Adrenal gland (tissue), 12 donors: Measurements from ENCODE around the gene UBR3. TPM values are rescaled to one million over a fixed set of nuclear protein-coding genes. Genes with fewer than 3 reads are reported as not detected.
"Not testable (repeated sequence)": the region's sequence is repeated elsewhere in the genome, so short reads cannot be mapped to it uniquely, and the experiment has no call there.

Source experiments
- DNase-seq, 7 donors: peaks; one replicate each; pipeline ENCODE4 v3.0.0-alpha.2; 2019 to 2020
- H3K27ac ChIP-seq, 5 donors: fragments of 200-600 bp; sonication (generic) in 4 of 5; 1 replicate in 3 of 5; 2 replicates in 2 of 5; pipeline versions ENCODE4 v1.5.1 to v1.8.0; 2016 to 2020; ENCODE audit warnings: mild to moderate bottlenecking in 1 of 5
- H3K27me3 ChIP-seq: fragments of 200-600 bp; 2 replicates; pipeline ENCODE4 v1.8.0; 2021
- H3K36me3 ChIP-seq, 2 donors: fragments of 200-600 bp; replicated peaks in 1 of 2; 1 replicate in 1 of 2; 2 replicates in 1 of 2; pipeline versions ENCODE4 v1.5.1 to v1.8.0; 2018 to 2022
- H3K4me1 ChIP-seq, 2 donors: fragments of 200-600 bp; replicated peaks in 1 of 2; 1 replicate in 1 of 2; 2 replicates in 1 of 2; pipeline versions ENCODE4 v1.5.1 to v1.8.0; 2018 to 2021
- H3K4me3 ChIP-seq, 4 donors: fragments of 200-600 bp; sonication (generic) in 3 of 4; one replicate each; pipeline ENCODE4 v1.5.1; 2016 to 2018
- H3K9me3 ChIP-seq, 3 donors: fragments of 200-600 bp; sonication (generic) in 1 of 3; replicated peaks in 1 of 3; 1 replicate in 2 of 3; 2 replicates in 1 of 3; pipeline versions ENCODE4 v1.5.1 to v1.8.0; 2016 to 2021
- POLR2A ChIP-seq, 2 donors: fragments of 450-650 bp; IDR thresholded peaks; one replicate each; pipeline ENCODE4 v1.6.1; 2017; ENCODE audit warnings: antibody characterized with exemption in 2 of 2, mild to moderate bottlenecking in 2 of 2, moderate library complexity in 1 of 2
- WGBS, 4 donors: extraction: QIAGEN DNeasy Blood & Tissue Kit in 2 of 4; methylation state at CpG; one replicate each; pipeline versions ENCODE4 v1.1.5 to v1.1.7; 2013 to 2017; 5-methylcytosine and 5-hydroxymethylcytosine counted together
- intact Hi-C, 2 donors: fragments of 100-400 bp; cut with DNase I; formaldehyde crosslinking; loops; one replicate each; pipeline versions ENCODE4 v1.14.1 to v1.15.0; 2022 to 2023
- polyA plus RNA-seq, 3 donors: library from polyadenylated mRNA; stranded (reverse); fragments of 200-250 nt in 2 of 3; fragments of 350-450 nt in 1 of 3; fragmentation: Illumina TruSeq in 1 of 3; extraction: RNeasy Lipid Tissue Mini Kit (QIAGEN cat#74804) in 1 of 3; gene quantifications; one replicate each; pipeline ENCODE4 v1.2.3, GENCODE V29; 2013 to 2014
- total RNA-seq, 9 donors: library from RNA; depleted of rRNA in 4 of 9; stranded (reverse); fragments of >200 nt in 4 of 9; fragments of 120-200 nt in 1 of 9; fragmentation: NEBNext Ultra II Directional in 1 of 9; extraction: Animal tissue kit (Norgen Biotek cat#: 25700) in 1 of 9; gene quantifications; one replicate each; pipeline versions ENCODE4 v1.1.0 to v1.2.4, GENCODE V29; 2013 to 2023
- TF ChIP-seq, protein P1 (sequence below), 6 experiments: fragments of 450-650 bp in 4 of 6; fragments of 200-600 bp in 2 of 6; sonication (generic) in 1 of 6; IDR thresholded peaks; 1 replicate in 5 of 6; 2 replicates in 1 of 6; pipeline versions ENCODE4 v1.5.1 to v1.8.0; 2016 to 2021; ENCODE audit warnings: antibody characterized with exemption in 6 of 6, mild to moderate bottlenecking in 2 of 6, moderate library complexity in 1 of 6
- donor health status: healthy with polysubstance abuse.
- donor health status: Bipolar disorder and iron deficiency.
- donor health status: DM: yes; HTN: yes; CAD: no.
- donor health status: DM: no; HTN: no; CAD: no.
- donor health status: DM: no; HTN: no; CAD: no.
- donor health status: DM: yes; HTN: yes; CAD: no.

The UBR3 gene
- total and polyA plus RNA-seq, 12 donors, result 25.5 to 85.7 (median 62.8) TPM

- peaks cover 0 to 29% of the 10 kb centered on the region in 2 donors for H3K36me3 ChIP-seq
- no peak for DNase-seq
- H3K4me3 ChIP-seq, result no peak overlapping the region
- no peaks in the 10 kb centered on the region for H3K9me3 ChIP-seq
- H3K27ac ChIP-seq, result no peak overlapping the region
- no peak for TF ChIP-seq POLR2A (IDR thresholded peaks at IDR 0.05)
- TF ChIP-seq, protein P1, sequence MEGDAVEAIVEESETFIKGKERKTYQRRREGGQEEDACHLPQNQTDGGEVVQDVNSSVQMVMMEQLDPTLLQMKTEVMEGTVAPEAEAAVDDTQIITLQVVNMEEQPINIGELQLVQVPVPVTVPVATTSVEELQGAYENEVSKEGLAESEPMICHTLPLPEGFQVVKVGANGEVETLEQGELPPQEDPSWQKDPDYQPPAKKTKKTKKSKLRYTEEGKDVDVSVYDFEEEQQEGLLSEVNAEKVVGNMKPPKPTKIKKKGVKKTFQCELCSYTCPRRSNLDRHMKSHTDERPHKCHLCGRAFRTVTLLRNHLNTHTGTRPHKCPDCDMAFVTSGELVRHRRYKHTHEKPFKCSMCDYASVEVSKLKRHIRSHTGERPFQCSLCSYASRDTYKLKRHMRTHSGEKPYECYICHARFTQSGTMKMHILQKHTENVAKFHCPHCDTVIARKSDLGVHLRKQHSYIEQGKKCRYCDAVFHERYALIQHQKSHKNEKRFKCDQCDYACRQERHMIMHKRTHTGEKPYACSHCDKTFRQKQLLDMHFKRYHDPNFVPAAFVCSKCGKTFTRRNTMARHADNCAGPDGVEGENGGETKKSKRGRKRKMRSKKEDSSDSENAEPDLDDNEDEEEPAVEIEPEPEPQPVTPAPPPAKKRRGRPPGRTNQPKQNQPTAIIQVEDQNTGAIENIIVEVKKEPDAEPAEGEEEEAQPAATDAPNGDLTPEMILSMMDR (IDR thresholded peaks at IDR 0.05), result no peak
- H3K4me1 ChIP-seq, result peaks cover 0 to 18% of the 10 kb centered on the region in 2 donors
- H3K27me3 ChIP-seq, result no peaks in the 10 kb centered on the region
- intact Hi-C loops, result no loop called here
Observed at GRCh38 chr2:169818241-169818640, 9.0 kb upstream of the UBR3 start.

DNA sequence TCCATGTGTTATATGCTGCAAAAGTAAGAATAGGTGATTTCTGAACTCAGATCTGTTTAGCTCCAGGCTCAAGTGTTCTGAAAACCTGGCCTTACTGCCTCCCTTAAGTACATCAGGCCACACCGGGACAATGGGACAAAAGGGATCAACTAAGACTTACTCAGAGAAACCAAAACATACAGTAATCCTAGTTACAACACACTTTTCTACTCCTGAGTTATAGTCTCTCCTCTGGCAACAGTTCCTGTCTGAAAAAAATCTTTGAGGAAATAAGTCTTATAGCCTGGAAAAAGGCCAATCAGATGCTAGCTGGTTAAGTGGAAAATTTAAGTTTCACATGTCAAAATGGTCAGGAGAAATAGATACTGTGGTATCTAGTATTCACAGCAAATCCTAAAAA, 8.1 kb upstream of the UBR3 start:
- Histone ChIP-seq H3K36me3 (peaks cover 0 to 21% of the 10 kb centered on the region in 2 donors), H3K27me3 (no peaks in the 10 kb centered on the region), H3K4me3 (no peak overlapping the region), H3K4me1 (peaks cover 3 to 26% of the 10 kb centered on the region in 2 donors), H3K27ac (no peak overlapping the region), H3K9me3 (no peaks in the 10 kb centered on the region)
- TF ChIP-seq, protein P1 (IDR thresholded peaks at IDR 0.05), result no peak
- no peak for TF ChIP-seq POLR2A (IDR thresholded peaks at IDR 0.05)
- intact Hi-C loops, result no loop called here
- no peak for DNase-seq
- WGBS, 4 donors, result 84 to 92% (median 86%) methylated on average over 1 of the region's 1 CpG

DNA sequence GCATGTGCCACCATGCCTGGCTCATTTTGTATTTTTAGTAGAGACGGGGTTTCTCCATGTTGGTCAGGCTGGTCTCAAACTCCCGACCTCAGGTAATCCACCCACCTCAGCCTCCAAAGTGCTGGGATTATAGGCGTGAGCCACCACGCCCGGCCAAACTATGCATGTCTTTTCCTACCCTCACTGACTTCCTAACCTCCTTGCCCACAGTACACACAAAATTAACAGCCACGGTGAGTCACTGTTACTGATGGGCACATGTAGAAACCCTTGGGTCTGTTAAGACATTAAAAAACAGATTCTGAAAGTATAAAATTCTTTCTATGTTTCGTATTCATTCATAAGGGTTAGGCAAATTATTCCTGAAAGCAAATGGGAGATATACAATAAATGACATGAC, 7.2 kb upstream of the UBR3 start:
- not testable (repeated sequence) for H3K9me3 ChIP-seq, H3K27ac ChIP-seq, DNase-seq, H3K27me3 ChIP-seq, H3K4me3 ChIP-seq
- intact Hi-C loops, result loop anchor here (10.0 kb wide), 2 partner anchors 65 to 105 kb away; no protein-coding TSS in a partner anchor
- WGBS, 4 donors, result 85 to 92% (median 90%) methylated on average over 7 of the region's 7 CpGs
- Histone ChIP-seq H3K36me3 (peaks cover 0 to 15% of the 10 kb centered on the region in 2 donors), H3K4me1 (peaks cover 3 to 27% of the 10 kb centered on the region in 2 donors)

DNA sequence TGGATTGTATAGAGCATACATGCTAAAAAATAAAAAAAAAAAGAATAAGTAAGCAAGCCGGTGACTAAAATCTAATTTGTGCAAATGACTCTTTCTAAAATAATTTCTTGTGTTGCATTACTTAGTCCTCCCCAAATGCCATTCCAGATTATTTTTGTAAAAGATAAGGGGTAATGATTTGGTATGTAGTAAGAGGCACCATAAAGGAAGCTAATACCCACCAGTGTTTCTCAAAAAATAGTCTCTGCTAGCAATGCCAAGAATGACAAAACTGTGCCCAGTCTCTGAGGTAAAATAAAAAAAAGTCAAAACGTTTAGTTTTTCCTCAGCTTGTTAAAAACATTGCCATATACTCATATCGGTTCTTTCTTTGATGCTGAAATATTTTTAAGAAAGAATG, 5.2 kb upstream of the UBR3 start:
- no peak for DNase-seq
- H3K4me3 ChIP-seq, result no peak overlapping the region
- peaks cover 3 to 32% of the 10 kb centered on the region in 2 donors for H3K4me1 ChIP-seq
- no peaks in the 10 kb centered on the region for H3K9me3 ChIP-seq
- no peak for TF ChIP-seq POLR2A (IDR thresholded peaks at IDR 0.05)
- H3K27me3 ChIP-seq, result no peaks in the 10 kb centered on the region
- no peak overlapping the region for H3K27ac ChIP-seq
- intact Hi-C loops, result loop anchor here (10.0 kb wide), 2 partner anchors 63 to 103 kb away; no protein-coding TSS in a partner anchor
- 69 to 74% (median 72%) methylated on average over 3 of the region's 3 CpGs for WGBS, 4 donors
- peaks cover 0 to 3% of the 10 kb centered on the region in 2 donors for H3K36me3 ChIP-seq

DNA sequence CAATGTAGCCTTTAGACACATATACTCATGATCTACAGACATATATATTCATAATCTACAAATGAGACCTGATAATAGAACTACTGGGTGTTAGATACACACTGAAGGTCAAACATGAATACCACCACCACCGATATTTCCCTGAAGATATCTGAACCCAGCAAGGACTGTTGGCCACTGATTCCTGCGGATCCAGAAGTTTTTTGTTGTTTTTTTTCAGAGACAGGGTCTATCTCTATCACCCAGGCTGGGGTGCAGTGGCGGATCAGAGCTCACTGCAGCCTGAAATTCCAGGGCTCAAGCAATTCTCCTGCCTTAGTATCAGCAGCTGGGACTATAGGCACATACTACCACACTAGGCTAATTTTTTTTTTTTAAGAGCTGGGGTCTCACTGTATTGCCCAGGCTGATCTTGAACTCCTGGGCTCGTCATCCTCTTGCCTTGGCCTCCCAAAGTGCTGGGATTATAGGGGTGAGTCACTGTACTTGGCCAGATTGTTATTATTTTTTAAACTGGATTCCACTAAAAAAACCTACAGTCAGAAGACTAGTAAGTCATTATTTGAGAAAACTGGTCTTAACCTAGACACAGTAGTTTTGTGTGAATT, 4.4 kb upstream of the UBR3 start:
- Histone ChIP-seq H3K9me3 (no peaks in the 10 kb centered on the region), H3K27ac (no peak overlapping the region), H3K36me3 (peaks cover 0 to under 1% of the 10 kb centered on the region in 2 donors), H3K27me3 (no peaks in the 10 kb centered on the region), H3K4me3 (peak overlapping the region in 1 of 4 donors; percentile 68), H3K4me1 (peaks cover 3 to 33% of the 10 kb centered on the region in 2 donors)
- 78 to 84% (median 81%) methylated on average over 4 of the region's 4 CpGs for WGBS, 4 donors
- intact Hi-C loops, result loop anchor here (10.0 kb wide), 2 partner anchors 62 to 102 kb away; no protein-coding TSS in a partner anchor
- no peak for DNase-seq
- TF ChIP-seq, protein P1 (IDR thresholded peaks at IDR 0.05), result no peak
- no peak for TF ChIP-seq POLR2A (IDR thresholded peaks at IDR 0.05)
